Gastrocnemius medialis (tissue), 4 donors: ENCODE results near the gene TTBK1.

Experiments used
- POLR2A ChIP-seq, 2 donors: fragments of 450-650 bp; IDR thresholded peaks; one replicate each; pipeline ENCODE4 v1.6.1; 2017; ENCODE audit warnings: antibody characterized with exemption in 2 of 2, mild to moderate bottlenecking in 2 of 2, moderate library complexity in 2 of 2
- TF ChIP-seq, protein P1 (sequence below), 5 experiments: fragments of 450-650 bp in 3 of 5; fragments of 200-600 bp in 2 of 5; sonication (generic) in 2 of 5; IDR thresholded peaks in 4 of 5; conservative IDR thresholded peaks in 1 of 5; 1 replicate in 4 of 5; 2 replicates in 1 of 5; pipeline ENCODE4 v1.5.1; 2016 to 2019; ENCODE audit warnings: antibody characterized with exemption in 5 of 5, mild to moderate bottlenecking in 3 of 5, moderate library complexity in 3 of 5

DNA sequence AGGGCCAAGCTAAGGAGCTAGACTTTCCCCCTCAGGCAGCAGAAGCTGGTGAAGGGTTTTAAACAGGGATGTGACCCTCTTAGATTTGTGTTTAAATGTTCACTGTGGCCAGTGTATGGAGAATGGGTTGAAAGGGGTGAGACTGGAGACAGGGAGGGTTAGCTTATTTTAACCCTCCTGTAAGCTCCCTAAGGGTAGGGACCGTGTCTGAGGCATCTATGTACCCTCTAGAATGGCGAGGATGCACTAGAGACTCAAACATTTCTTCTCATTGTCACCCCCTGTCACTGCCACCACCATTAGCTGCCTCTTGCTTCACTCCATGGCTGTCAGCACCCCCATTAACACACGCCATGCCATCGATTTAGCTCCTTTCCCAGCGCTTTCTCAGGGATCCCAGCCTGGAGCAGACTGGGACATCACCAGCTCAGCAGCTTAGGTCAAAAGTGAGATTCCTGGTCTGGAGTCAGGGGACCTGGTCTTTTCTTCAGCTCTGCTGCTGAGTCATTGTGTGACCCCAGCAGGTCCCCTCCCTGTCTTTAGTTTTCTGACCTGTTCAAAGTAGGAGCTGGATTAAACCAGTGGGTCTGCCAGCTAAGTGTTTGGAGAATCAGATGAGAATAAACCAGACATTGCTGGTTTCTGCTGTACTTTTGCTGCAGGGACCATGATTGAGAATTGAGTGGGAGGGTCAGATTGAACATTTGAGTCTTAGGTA, 53.7 kb downstream of the TTBK1 start:
- TF ChIP-seq, protein P1, sequence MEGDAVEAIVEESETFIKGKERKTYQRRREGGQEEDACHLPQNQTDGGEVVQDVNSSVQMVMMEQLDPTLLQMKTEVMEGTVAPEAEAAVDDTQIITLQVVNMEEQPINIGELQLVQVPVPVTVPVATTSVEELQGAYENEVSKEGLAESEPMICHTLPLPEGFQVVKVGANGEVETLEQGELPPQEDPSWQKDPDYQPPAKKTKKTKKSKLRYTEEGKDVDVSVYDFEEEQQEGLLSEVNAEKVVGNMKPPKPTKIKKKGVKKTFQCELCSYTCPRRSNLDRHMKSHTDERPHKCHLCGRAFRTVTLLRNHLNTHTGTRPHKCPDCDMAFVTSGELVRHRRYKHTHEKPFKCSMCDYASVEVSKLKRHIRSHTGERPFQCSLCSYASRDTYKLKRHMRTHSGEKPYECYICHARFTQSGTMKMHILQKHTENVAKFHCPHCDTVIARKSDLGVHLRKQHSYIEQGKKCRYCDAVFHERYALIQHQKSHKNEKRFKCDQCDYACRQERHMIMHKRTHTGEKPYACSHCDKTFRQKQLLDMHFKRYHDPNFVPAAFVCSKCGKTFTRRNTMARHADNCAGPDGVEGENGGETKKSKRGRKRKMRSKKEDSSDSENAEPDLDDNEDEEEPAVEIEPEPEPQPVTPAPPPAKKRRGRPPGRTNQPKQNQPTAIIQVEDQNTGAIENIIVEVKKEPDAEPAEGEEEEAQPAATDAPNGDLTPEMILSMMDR (IDR thresholded peaks at IDR 0.05 in 4 of 5, conservative IDR thresholded peaks at IDR 0.05 in 1 of 5): no peak
- no peak for TF ChIP-seq POLR2A (IDR thresholded peaks at IDR 0.05)
